Epithelial cell of umbilical artery (primary cell): ENCODE data around the gene KRT4. TPM values are rescaled to one million over a fixed set of nuclear protein-coding genes. Genes with fewer than 3 reads are reported as not detected.

Source experiments
- total RNA-seq: library from RNA; depleted of rRNA; stranded (reverse); fragments of >200 nt; gene quantifications from 2 replicates; pipeline ENCODE4 v1.2.3, GENCODE V29; 2014

KRT4 gene
- total RNA-seq: not detected in 2 replicates

GRCh38 chr12:52813885-52814709 is at the start of gene KRT4:
TSS of gene KRT4 (minus strand) at chr12:52814116. CDS start at chr12:52814058, 58 bp downstream.

GRCh38 chr12:52848661-52849255 is 34.8 kb upstream of the KRT4 start, which contains the start of gene KRT78:
TSS of gene KRT78 (minus strand) at chr12:52848994. CDS start at chr12:52848930, 64 bp downstream.

GRCh38 chr12:52833922-52834726 is 20.2 kb upstream of the KRT4 start, which contains the start of gene KRT79:
TSS of gene KRT79 (minus strand) at chr12:52834311. CDS start at chr12:52834260, 51 bp downstream.

GRCh38 chr12:52795694-52796428 is 18.1 kb downstream of the KRT4 start, which contains the start of gene KRT3:
TSS of gene KRT3 (minus strand) at chr12:52796117. CDS start at chr12:52796042, 75 bp downstream.

GRCh38 chr12:52776913-52777395 is 37.0 kb downstream of the KRT4 start, which contains the start of gene KRT76:
TSS of gene KRT76 (minus strand) at chr12:52777345. CDS start at chr12:52777291, 54 bp downstream.

Other genes starting within 250 kb of the KRT4 start
- gene KRT74, start 240.3 kb downstream of the KRT4 start, total RNA-seq: not detected in 2 replicates
- not detected in 2 replicates for gene KRT72, start 212.7 kb downstream of the KRT4 start, total RNA-seq
- not detected in 2 replicates for gene KRT73, start 195.6 kb downstream of the KRT4 start, total RNA-seq
- not detected in 2 replicates for gene KRT2, start 161.9 kb downstream of the KRT4 start, total RNA-seq
- not detected in 2 replicates for gene KRT1, start 133.7 kb downstream of the KRT4 start, total RNA-seq
- gene KRT77, start 110.6 kb downstream of the KRT4 start, total RNA-seq: not detected in 2 replicates
- not detected in 2 replicates for gene KRT76, start 36.8 kb downstream of the KRT4 start, total RNA-seq
- gene KRT3, start 18.0 kb downstream of the KRT4 start, total RNA-seq: not detected in 2 replicates
- gene KRT79, start 20.2 kb upstream of the KRT4 start, total RNA-seq: under 0.01 TPM in 1 of 2 replicates, not detected in the other
- gene KRT78, start 34.9 kb upstream of the KRT4 start, total RNA-seq: not detected in 2 replicates
- gene KRT8, start 91.0 kb upstream of the KRT4 start, total RNA-seq: 7.5 and 10.6 TPM in 2 replicates
- gene KRT18, start 135.0 kb upstream of the KRT4 start, total RNA-seq: 324 and 398 TPM in 2 replicates
- gene EIF4B, start 192.3 kb upstream of the KRT4 start, total RNA-seq: 739 and 1,241 TPM in 2 replicates
- 21.1 and 30.9 TPM in 2 replicates for gene TNS2, start 235.9 kb upstream of the KRT4 start, total RNA-seq